ENCODE measurements around the gene PKM.
"Not testable (repeated sequence)": the region's sequence is repeated elsewhere in the genome, so short reads cannot be mapped to it uniquely, and the experiment has no call there.

PKM gene

DNA sequence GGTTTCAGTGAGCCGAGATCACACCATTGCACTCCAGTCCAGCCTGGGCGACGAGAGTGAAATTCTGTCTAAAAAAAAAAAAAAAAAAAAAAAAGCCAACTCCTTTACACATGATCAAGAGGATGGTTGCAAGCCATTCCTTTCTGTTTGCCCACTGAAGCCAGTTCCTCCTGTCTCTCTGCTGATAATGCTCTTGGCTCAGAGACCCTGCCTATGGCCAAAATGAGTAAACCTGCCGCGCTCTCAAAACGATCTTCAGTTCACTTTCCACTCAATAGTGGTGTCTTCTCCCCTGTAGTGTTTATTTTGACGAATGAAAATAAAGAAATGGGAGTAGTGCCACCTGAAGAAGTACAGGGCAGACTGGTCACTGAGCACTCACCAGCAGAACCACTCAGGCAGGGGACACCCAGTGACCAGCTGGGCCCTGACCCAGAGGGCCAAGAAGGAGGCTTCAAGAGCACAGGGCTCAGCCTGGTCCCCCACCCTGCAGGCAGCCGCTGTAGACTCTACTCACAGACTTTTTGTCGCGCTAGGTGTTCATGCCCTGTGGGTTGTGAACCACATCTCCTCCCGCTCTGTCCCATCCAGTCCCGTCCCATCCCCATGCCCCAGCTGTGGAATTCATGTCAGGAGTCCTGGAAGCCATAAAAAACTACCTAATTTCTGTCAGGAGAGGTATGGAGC, 57.0 kb downstream of the PKM start:
- 95% methylated on average over 10 of the region's 12 CpGs for WGBS

DNA sequence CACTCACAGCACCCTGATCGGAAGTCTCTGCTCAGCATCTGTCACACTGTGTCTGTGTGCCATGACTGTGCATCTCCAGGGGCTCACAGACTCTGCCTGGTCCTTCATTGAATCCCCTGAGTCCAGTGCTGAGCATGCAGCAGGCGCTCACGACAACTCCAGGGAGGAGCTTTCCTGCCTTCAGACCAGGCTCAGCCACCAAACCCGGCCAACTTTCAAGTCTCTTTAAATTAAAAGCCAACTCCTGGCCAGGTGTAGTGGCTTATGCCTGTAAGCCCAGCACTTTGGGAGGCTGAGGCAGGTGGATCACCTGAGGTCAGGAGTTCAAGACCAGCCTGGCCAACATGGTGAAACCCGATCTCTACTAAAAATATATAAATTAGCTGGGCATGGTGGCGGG, 57.6 kb downstream of the PKM start:
- H3K4me1 ChIP-seq (ENCODE audit: control insufficient read depth, insufficient read depth, low read depth, low read length): peaks cover 8% of the 10 kb centered on the region
- H3K4me3 ChIP-seq (ENCODE audit: insufficient read depth in 1 of 2, low read depth in 1 of 2, low read length in 2 of 2): no peak overlapping the region
- H3K27me3 ChIP-seq (ENCODE audit: control insufficient read depth in 1 of 2, insufficient read depth in 1 of 2, low read length in 2 of 2): peaks cover 0 to 58% of the 10 kb centered on the region in 2 experiments
- no peak overlapping the region for H2BK15ac ChIP-seq (ENCODE audit: low read depth, poor library complexity, severe bottlenecking)
- H3K9ac ChIP-seq (ENCODE audit: low read length): no peak overlapping the region
- no peak overlapping the region for H2AFZ ChIP-seq (ENCODE audit: low read depth, low read length)
- DNase-seq: no peak
- no peak overlapping the region for H2AK5ac ChIP-seq (ENCODE audit: low read length, severe bottlenecking)
- no peak overlapping the region for H2BK120ac ChIP-seq (ENCODE audit: low read depth, low read length)
- 97% methylated on average over 5 of the region's 6 CpGs for WGBS
- no peaks in the 10 kb centered on the region for H3K36me3 ChIP-seq (ENCODE audit: control insufficient read depth in 1 of 2, insufficient read depth in 2 of 2, low read depth in 1 of 2, low read length in 2 of 2)
- H2BK12ac ChIP-seq (ENCODE audit: low read length in 2 of 2): no peak overlapping the region
- H3K23ac ChIP-seq (ENCODE audit: low read length in 2 of 2): no peak overlapping the region
- no peak overlapping the region for H2BK5ac ChIP-seq (ENCODE audit: low read depth, low read length, poor library complexity, severe bottlenecking)
- H3K18ac ChIP-seq (ENCODE audit: low read depth in 1 of 2, low read length in 2 of 2): no peak overlapping the region
- H4K91ac ChIP-seq (ENCODE audit: low read length): no peak overlapping the region
- no peaks in the 10 kb centered on the region for H3K79me1 ChIP-seq (replicated peaks; ENCODE audit: low read length, poor library complexity, severe bottlenecking)
- no peak overlapping the region for H3K4ac ChIP-seq (ENCODE audit: low read depth in 1 of 2, low read length in 2 of 2)
- H4K8ac ChIP-seq (ENCODE audit: low read length): no peak overlapping the region
- H3K4me2 ChIP-seq (ENCODE audit: low read length, poor library complexity, severe bottlenecking): no peak overlapping the region
- H3K27ac ChIP-seq (ENCODE audit: low read length, poor library complexity, severe bottlenecking): no peak overlapping the region
- H3K9me3 ChIP-seq (ENCODE audit: control insufficient read depth, low read length): no peaks in the 10 kb centered on the region
- H3K14ac ChIP-seq (ENCODE audit: low read length in 2 of 2): no peak overlapping the region

More for the DNA sequence above, 57.0 kb downstream of the PKM start:
- Histone ChIP-seq H3K14ac (ENCODE audit: low read length in 2 of 2) (no peak overlapping the region), H3K27ac (ENCODE audit: low read length, poor library complexity, severe bottlenecking) (no peak overlapping the region), H3K4ac (ENCODE audit: low read depth in 1 of 2, low read length in 2 of 2) (no peak overlapping the region), H2AK5ac (ENCODE audit: low read length, severe bottlenecking) (no peak overlapping the region), H2BK120ac (ENCODE audit: low read depth, low read length) (no peak overlapping the region), H3K4me1 (ENCODE audit: control insufficient read depth, insufficient read depth, low read depth, low read length) (peaks cover 2% of the 10 kb centered on the region), H3K79me1 (replicated peaks; ENCODE audit: low read length, poor library complexity, severe bottlenecking) (no peaks in the 10 kb centered on the region), H4K91ac (ENCODE audit: low read length) (no peak overlapping the region), H3K4me3 (ENCODE audit: insufficient read depth in 1 of 2, low read depth in 1 of 2, low read length in 2 of 2) (no peak overlapping the region), H3K27me3 (ENCODE audit: control insufficient read depth in 1 of 2, insufficient read depth in 1 of 2, low read length in 2 of 2) (peaks cover 0 to 52% of the 10 kb centered on the region in 2 experiments), H3K18ac (ENCODE audit: low read depth in 1 of 2, low read length in 2 of 2) (no peak overlapping the region), H2BK15ac (ENCODE audit: low read depth, poor library complexity, severe bottlenecking) (no peak overlapping the region), H2AFZ (ENCODE audit: low read depth, low read length) (no peak overlapping the region), H2BK12ac (ENCODE audit: low read length in 2 of 2) (no peak overlapping the region), H3K9ac (ENCODE audit: low read length) (no peak overlapping the region), H3K9me3 (ENCODE audit: control insufficient read depth, low read length) (no peaks in the 10 kb centered on the region), H3K4me2 (ENCODE audit: low read length, poor library complexity, severe bottlenecking) (no peak overlapping the region), H3K23ac (ENCODE audit: low read length in 2 of 2) (no peak overlapping the region), H2BK5ac (ENCODE audit: low read depth, low read length, poor library complexity, severe bottlenecking) (no peak overlapping the region), H4K8ac (ENCODE audit: low read length) (no peak overlapping the region), H3K36me3 (ENCODE audit: control insufficient read depth in 1 of 2, insufficient read depth in 2 of 2, low read depth in 1 of 2, low read length in 2 of 2) (no peaks in the 10 kb centered on the region)
- DNase-seq: no peak

DNA sequence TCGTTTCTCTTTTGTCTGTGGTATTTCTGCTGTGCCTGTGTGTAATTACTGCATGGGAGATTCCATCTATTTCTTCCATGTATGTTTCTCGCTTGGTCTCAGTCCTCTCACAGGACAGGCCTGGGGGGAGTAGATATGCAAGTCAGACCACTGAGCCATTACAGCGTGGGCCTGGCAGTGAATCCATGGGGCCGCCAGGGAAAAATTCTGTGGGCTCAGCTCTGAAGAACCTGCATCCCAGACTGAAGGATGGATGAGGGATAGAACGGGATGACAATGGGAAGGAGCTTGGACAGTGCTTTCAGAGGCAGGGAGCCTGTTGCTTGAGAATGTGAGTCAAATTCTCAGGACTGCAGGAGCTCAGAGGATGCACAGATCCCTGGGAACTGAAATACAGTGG, 58.2 kb downstream of the PKM start:
- Histone ChIP-seq H3K79me1 (replicated peaks; ENCODE audit: low read length, poor library complexity, severe bottlenecking) (no peaks in the 10 kb centered on the region), H3K36me3 (ENCODE audit: control insufficient read depth in 1 of 2, insufficient read depth in 2 of 2, low read depth in 1 of 2, low read length in 2 of 2) (no peaks in the 10 kb centered on the region), H3K4me2 (ENCODE audit: low read length, poor library complexity, severe bottlenecking) (no peak overlapping the region), H3K18ac (ENCODE audit: low read depth in 1 of 2, low read length in 2 of 2) (no peak overlapping the region), H4K8ac (ENCODE audit: low read length) (no peak overlapping the region), H3K4me3 (ENCODE audit: insufficient read depth in 1 of 2, low read depth in 1 of 2, low read length in 2 of 2) (no peak overlapping the region), H3K23ac (ENCODE audit: low read length in 2 of 2) (no peak overlapping the region), H3K9ac (ENCODE audit: low read length) (no peak overlapping the region), H3K9me3 (ENCODE audit: control insufficient read depth, low read length) (no peaks in the 10 kb centered on the region), H3K27me3 (ENCODE audit: control insufficient read depth in 1 of 2, insufficient read depth in 1 of 2, low read length in 2 of 2) (peaks cover 0 to 60% of the 10 kb centered on the region in 2 experiments), H2AK5ac (ENCODE audit: low read length, severe bottlenecking) (no peak overlapping the region), H3K4ac (ENCODE audit: low read depth in 1 of 2, low read length in 2 of 2) (no peak overlapping the region), H2BK5ac (ENCODE audit: low read depth, low read length, poor library complexity, severe bottlenecking) (no peak overlapping the region), H2BK12ac (ENCODE audit: low read length in 2 of 2) (no peak overlapping the region), H3K4me1 (ENCODE audit: control insufficient read depth, insufficient read depth, low read depth, low read length) (peaks cover 13% of the 10 kb centered on the region), H4K91ac (ENCODE audit: low read length) (no peak overlapping the region), H2AFZ (ENCODE audit: low read depth, low read length) (no peak overlapping the region), H3K14ac (ENCODE audit: low read length in 2 of 2) (no peak overlapping the region), H3K27ac (ENCODE audit: low read length, poor library complexity, severe bottlenecking) (no peak overlapping the region), H2BK120ac (ENCODE audit: low read depth, low read length) (no peak overlapping the region), H2BK15ac (ENCODE audit: low read depth, poor library complexity, severe bottlenecking) (no peak overlapping the region)
- WGBS: 91% methylated on average over 5 of the region's 5 CpGs
- DNase-seq: no peak

DNA sequence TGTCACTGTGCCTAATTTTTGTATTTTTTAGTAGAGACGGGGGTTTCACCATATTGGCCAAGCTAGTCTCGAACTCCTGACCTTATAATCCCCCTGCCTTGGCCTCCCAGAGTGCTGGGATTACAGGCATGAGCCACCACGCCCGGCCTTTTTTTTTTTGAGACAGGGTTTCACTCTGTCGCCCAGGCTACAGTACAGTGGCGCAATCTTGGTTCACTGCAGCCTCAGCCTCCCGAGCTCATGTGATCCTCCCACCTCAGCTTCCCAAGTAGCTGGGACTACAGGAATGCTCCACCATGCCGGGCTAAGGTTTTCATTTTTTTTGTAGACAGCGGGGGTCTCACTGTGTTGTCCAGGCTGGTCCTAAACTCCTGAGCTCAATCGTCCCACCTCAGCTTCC, 59.0 kb downstream of the PKM start:
- H2BK15ac ChIP-seq (ENCODE audit: low read depth, poor library complexity, severe bottlenecking); H2BK12ac ChIP-seq (ENCODE audit: low read length in 2 of 2); H3K27ac ChIP-seq (ENCODE audit: low read length, poor library complexity, severe bottlenecking); H3K14ac ChIP-seq (ENCODE audit: low read length in 2 of 2); H3K9me3 ChIP-seq (ENCODE audit: control insufficient read depth, low read length); H2BK5ac ChIP-seq (ENCODE audit: low read depth, low read length, poor library complexity, severe bottlenecking); H2AFZ ChIP-seq (ENCODE audit: low read depth, low read length); H3K9ac ChIP-seq (ENCODE audit: low read length); H4K8ac ChIP-seq (ENCODE audit: low read length); DNase-seq; H3K18ac ChIP-seq (ENCODE audit: low read depth in 1 of 2, low read length in 2 of 2); H3K36me3 ChIP-seq (ENCODE audit: control insufficient read depth in 1 of 2, insufficient read depth in 2 of 2, low read depth in 1 of 2, low read length in 2 of 2); H3K4me3 ChIP-seq (ENCODE audit: insufficient read depth in 1 of 2, low read depth in 1 of 2, low read length in 2 of 2); H3K4me2 ChIP-seq (ENCODE audit: low read length, poor library complexity, severe bottlenecking); H2BK120ac ChIP-seq (ENCODE audit: low read depth, low read length); H3K79me1 ChIP-seq (replicated peaks; ENCODE audit: low read length, poor library complexity, severe bottlenecking); H2AK5ac ChIP-seq (ENCODE audit: low read length, severe bottlenecking); H3K4ac ChIP-seq (ENCODE audit: low read depth in 1 of 2, low read length in 2 of 2); H3K23ac ChIP-seq (ENCODE audit: low read length in 2 of 2); H4K91ac ChIP-seq (ENCODE audit: low read length): not testable (repeated sequence)
- WGBS: 86% methylated on average over 10 of the region's 10 CpGs
- Histone ChIP-seq H3K4me1 (ENCODE audit: control insufficient read depth, insufficient read depth, low read depth, low read length) (peaks cover 13% of the 10 kb centered on the region), H3K27me3 (ENCODE audit: control insufficient read depth in 1 of 2, insufficient read depth in 1 of 2, low read length in 2 of 2) (peaks cover 0 to 67% of the 10 kb centered on the region in 2 experiments)

Measured in mesenchymal stem cell (in vitro differentiated cells and primary cell).